NCI-H146 (cell line): ENCODE results near the gene SLC22A12.

Experiments
- DNase-seq: peaks from one replicate; lab custom pipeline; 2025; lab: John Stamatoyannopoulos, UW

SLC22A12 gene

DNA sequence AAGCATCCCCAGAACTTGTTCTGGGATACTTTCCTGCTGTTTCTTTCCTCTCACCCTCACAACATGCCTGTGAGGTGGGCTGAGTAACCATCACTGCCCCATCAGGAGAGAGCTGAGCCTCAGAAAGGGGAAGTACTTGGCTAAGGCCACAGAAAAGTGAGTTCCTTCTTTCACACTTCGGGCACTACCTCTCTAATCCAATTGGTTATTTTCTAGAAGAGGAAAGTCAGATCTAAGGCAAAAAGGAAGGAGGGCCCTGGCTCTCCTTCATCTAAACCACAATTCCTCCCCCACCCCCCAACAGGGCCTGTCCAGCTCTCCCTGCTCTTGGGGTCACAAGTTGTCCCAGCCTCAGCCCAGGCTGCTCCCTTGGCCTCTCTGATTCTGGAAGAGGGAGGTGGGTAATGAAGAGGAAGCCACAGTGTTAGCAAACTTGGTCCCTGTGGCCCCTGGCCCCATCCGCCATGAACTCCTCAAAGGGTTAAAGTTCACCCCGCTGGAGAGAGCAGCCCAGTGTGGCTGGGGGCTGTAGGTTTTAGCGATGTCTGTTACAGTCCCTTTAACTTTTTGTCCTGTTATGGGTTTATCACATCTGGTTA, 34.0 kb downstream of the SLC22A12 start:
- no peak for DNase-seq

DNA sequence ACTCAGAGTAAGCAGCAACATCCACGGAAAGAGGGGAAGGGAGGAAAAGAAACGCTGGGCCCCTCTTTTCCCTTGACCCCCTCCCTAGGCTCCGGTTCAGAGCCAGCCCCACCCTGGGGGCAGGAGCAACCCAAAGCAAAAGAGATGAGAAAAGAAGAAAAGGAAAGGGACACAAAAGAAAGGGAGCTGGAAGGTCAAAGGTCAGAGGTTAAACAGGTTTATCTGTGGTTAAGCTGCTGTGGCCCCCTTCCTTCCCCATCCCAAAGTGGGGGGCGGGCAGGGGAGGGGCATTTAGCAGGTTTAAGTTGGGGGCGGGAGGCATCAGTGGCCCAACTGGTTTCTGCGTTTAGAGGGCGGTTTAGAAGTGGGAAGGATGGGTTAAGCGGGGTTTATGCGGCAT, 35.6 kb downstream of the SLC22A12 start:
- no peak for DNase-seq

- DNase-seq = no peak
These were observed 36.4 kb downstream of the SLC22A12 start for GRCh38 chr11:64627371-64627770.

DNA sequence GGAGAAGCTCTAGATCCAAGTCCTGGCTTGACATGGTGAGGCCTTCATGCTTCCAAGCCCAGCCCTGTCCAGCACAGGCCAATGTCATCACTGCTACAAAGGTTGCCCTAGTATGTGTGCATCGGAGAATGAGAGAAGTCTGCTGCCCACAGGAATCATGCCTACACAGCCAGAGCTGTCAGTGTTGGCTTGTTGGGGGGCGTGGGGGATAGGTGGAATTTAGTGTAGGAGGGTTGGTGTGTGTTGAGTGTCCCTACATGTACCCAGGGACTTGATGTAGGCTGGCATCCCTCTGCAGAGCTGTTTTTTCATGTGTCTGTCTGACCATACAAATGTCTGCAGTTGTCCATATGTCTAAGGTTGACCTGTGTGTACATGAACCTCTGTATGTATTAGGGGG, 37.6 kb downstream of the SLC22A12 start:
- no peak for DNase-seq

DNA sequence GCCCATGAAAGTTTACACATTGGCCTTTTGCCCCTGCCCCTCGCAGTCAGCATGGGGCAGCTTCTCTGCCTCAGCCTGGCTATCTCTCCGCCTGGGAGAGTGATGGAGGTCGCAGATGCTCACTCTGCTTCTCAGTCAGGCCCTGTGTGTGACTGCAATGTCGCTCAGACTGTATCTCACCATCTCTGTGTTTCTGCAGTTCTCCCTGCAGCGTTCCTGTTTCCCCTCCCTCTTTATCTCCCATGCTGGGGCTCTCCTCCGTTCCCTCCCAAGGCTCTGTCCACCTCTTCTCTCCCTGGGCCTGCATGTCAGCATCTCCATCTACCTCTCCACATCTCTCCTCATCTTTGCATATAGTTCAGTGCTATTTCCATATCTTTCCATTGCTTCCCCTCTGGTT, 38.1 kb downstream of the SLC22A12 start:
- no peak for DNase-seq

- no peak for DNase-seq
These were observed 39.0 kb downstream of the SLC22A12 start for GRCh38 chr11:64629796-64630562.

GRCh38 chr11:64631675-64632074, 40.7 kb downstream of the SLC22A12 start:
- DNase-seq = no peak

DNA sequence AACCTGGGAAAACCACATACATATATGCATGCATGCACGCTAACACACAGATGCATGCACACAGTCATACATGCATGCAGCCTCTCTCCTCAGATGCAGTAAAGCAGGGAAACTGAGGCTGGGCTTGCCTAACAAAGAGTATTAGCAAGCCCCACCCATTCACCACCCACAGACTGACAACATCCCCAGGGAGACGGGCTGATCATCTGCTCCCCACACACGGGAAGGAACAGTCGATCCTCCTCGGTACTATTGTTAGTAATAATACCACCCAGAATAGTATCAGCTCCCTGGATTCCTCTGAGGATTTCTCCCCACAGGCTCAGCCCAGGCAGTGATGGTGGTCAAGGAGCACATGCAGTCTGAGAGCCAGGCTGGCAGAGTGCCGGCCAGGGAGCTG, 41.2 kb downstream of the SLC22A12 start:
- DNase-seq = no peak

GRCh38 chr11:64632654-64633053, 41.6 kb downstream of the SLC22A12 start:
- no peak for DNase-seq

- no peak for DNase-seq
These were observed 42.6 kb downstream of the SLC22A12 start for GRCh38 chr11:64633555-64634159.

GRCh38 chr11:64637334-64638017, 46.5 kb downstream of the SLC22A12 start:
- DNase-seq = no peak

- peak; percentile 39 for DNase-seq
These were observed 47.1 kb downstream of the SLC22A12 start for GRCh38 chr11:64638018-64638665.

DNA sequence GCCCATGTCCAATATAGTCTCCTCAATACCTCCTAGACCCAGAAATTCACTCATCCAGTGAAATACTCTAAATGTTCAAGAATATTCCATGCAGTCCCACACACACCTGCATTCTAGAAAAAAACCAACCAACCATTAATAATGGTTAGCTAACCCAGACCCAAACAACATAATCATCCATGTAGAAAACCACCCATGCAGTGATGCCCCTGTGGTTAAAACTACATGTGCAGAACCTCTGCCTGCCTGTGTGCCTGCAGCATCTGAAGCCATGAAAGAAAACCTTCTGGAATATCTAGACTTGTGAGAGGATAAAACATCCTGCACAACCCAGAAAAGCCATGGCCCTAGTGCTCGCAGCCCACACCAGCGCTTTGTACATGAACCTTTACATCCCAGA, 47.8 kb downstream of the SLC22A12 start:
- DNase-seq = no peak

- no peak for DNase-seq
These were observed 48.9 kb downstream of the SLC22A12 start for GRCh38 chr11:64639885-64640284.

GRCh38 chr11:64641596-64642417, 50.8 kb downstream of the SLC22A12 start:
- DNase-seq = no peak

DNA sequence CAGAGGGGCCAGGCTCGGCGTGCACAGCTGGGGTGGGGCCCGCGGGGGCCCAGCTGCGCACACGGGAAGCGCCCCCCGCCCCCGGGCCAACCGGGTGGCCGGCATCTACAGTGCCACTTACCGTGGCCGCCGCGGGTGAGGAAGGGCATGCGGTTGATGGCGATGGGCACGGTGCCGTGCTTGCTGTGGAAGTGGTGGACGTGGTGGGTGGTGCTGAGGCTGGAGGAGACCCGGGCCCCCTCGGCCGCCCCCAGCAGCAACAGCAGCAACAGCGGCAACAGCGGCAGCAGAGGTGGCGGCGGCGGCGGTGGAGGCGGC, 51.4 kb downstream of the SLC22A12 start:
- DNase-seq = no peak

GRCh38 chr11:64642871-64643255, 51.8 kb downstream of the SLC22A12 start:
- DNase-seq = no peak

GRCh38 chr11:64643256-64643881, 52.3 kb downstream of the SLC22A12 start:
- DNase-seq = peak; percentile 43

- DNase-seq = no peak
These were observed 53.1 kb downstream of the SLC22A12 start for GRCh38 chr11:64643920-64644646.

DNA sequence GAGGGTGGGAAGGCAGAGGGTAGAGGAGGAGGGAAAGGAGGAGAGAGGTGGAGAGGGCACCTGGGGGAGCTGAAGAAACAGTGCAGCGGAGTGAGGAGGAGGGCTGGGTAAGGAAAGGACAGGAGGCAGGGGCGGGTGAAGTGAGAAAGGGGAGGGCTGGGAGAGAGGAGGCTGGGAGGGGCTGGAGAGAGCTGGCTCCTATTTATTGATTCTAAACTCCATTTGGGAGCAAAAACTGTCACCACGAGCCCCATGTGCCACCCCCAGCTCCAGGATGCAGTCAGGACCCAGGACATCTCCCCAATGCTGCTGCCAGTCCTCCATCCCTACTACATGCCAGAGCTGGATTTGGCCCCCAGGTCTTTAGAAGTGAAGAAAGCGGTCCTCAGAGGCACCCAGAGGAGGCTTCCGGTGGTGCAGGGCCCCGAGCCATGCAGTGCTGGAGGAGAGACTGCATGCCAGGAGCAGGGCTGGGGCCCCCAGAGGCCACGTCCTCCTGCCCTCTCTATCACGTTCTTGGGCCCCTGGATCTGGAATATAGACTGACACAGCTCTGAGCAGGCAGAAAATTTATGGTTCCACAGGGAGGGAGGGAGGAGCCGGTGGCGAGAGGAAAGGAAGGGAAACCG, 53.7 kb downstream of the SLC22A12 start:
- no peak for DNase-seq
